HG03108 (cell line): Measurements from ENCODE around the gene KDM1B.
"Not testable (repeated sequence)": the region's sequence is repeated elsewhere in the genome, so short reads cannot be mapped to it uniquely, and the experiment has no call there.

Experiments
- ATAC-seq: cut with Tn5 transposase; IDR thresholded peaks from one replicate; pipeline ENCODE4 v1.9.1; 2021; ENCODE audit warnings: moderate library complexity; ENCODE audit not compliant: unreplicated experiment

KDM1B gene

GRCh38 chr6:18148304-18149025, 6.8 kb upstream of the KDM1B start:
- no peak for ATAC-seq

GRCh38 chr6:18151391-18151790, 3.8 kb upstream of the KDM1B start:
- not testable (repeated sequence) for ATAC-seq

GRCh38 chr6:18151801-18152200, 3.4 kb upstream of the KDM1B start:
- no peak for ATAC-seq

GRCh38 chr6:18153311-18153703, 1.9 kb upstream of the KDM1B start:
- ATAC-seq = no peak

- ATAC-seq = peak; percentile 48
These were observed 594 bp upstream of the KDM1B start, which contains the start of gene TPMT for GRCh38 chr6:18154507-18155149. Gene TPMT, minus strand, starts transcription at chr6:18155077. Its CDS starts 5,950 bp downstream, at chr6:18149127.

GRCh38 chr6:18155864-18156421, 721 bp downstream of the KDM1B start:
- peak; percentile 31 for ATAC-seq

GRCh38 chr6:18160911-18161310, 5.7 kb downstream of the KDM1B start:
- ATAC-seq = no peak

- no peak for ATAC-seq
These were observed 6.2 kb downstream of the KDM1B start for GRCh38 chr6:18161431-18161830.

GRCh38 chr6:18162401-18162800, 7.2 kb downstream of the KDM1B start:
- ATAC-seq = no peak

GRCh38 chr6:18165751-18166150, 10.5 kb downstream of the KDM1B start:
- no peak for ATAC-seq

GRCh38 chr6:18166312-18167036, 11.3 kb downstream of the KDM1B start:
- no peak for ATAC-seq

GRCh38 chr6:18168264-18168663, 13.0 kb downstream of the KDM1B start:
- no peak for ATAC-seq

- ATAC-seq = no peak
These were observed 16.6 kb downstream of the KDM1B start for GRCh38 chr6:18171871-18172270.

- not testable (repeated sequence) for ATAC-seq
These were observed 21.0 kb downstream of the KDM1B start for GRCh38 chr6:18176198-18176597.

GRCh38 chr6:18177286-18177965, 22.2 kb downstream of the KDM1B start:
- no peak for ATAC-seq

GRCh38 chr6:18178960-18179615, 23.9 kb downstream of the KDM1B start:
- ATAC-seq = no peak

- no peak for ATAC-seq
These were observed 24.6 kb downstream of the KDM1B start for GRCh38 chr6:18179770-18180356.

GRCh38 chr6:18182568-18182967, 27.3 kb downstream of the KDM1B start:
- no peak for ATAC-seq

- ATAC-seq = no peak
These were observed 28.5 kb downstream of the KDM1B start for GRCh38 chr6:18183766-18184165.

GRCh38 chr6:18185624-18186023, 30.4 kb downstream of the KDM1B start:
- no peak for ATAC-seq
